Stomach smooth muscle (tissue), 2 donors: Measurements from ENCODE around the gene TPCN2.
A peak's percentile ranks its signal among the peaks of the same experiment; 100 is the strongest.
"Not testable (repeated sequence)": the region's sequence is repeated elsewhere in the genome, so short reads cannot be mapped to it uniquely, and the experiment has no call there.

Source experiments
- H3K27ac ChIP-seq: one replicate; pipeline ENCODE4 v1.7.0; 2013; ENCODE audit warnings: mild to moderate bottlenecking, low read length, inconsistent platforms
- H3K27me3 ChIP-seq, 2 donors: one replicate each; pipeline ENCODE4 v1.7.0; 2013; ENCODE audit warnings: low read length in 2 of 2; ENCODE audit not compliant: insufficient read depth in 2 of 2, control insufficient read depth in 1 of 2
- H3K36me3 ChIP-seq, 2 donors: one replicate each; pipeline ENCODE4 v1.7.0; 2013; ENCODE audit warnings: low read length in 2 of 2; ENCODE audit not compliant: control insufficient read depth in 2 of 2, insufficient read depth in 2 of 2
- H3K4me1 ChIP-seq: one replicate; pipeline ENCODE4 v1.7.0; 2013; ENCODE audit warnings: low read length; ENCODE audit not compliant: control insufficient read depth, insufficient read depth
- H3K4me3 ChIP-seq, 2 donors: one replicate each; pipeline ENCODE4 v1.7.0; 2013; ENCODE audit warnings: low read length in 2 of 2
- H3K9ac ChIP-seq, 2 donors: one replicate each; pipeline ENCODE4 v1.7.0; 2013; ENCODE audit warnings: low read length in 2 of 2, mild to moderate bottlenecking in 1 of 2
- H3K9me3 ChIP-seq, 2 donors: one replicate each; pipeline ENCODE4 v1.7.0; 2013; ENCODE audit warnings: low read length in 2 of 2; ENCODE audit not compliant: control insufficient read depth in 2 of 2
- donor health status: healthy.
- donor health status: Pancreatic carcinoma.

Gene TPCN2

DNA sequence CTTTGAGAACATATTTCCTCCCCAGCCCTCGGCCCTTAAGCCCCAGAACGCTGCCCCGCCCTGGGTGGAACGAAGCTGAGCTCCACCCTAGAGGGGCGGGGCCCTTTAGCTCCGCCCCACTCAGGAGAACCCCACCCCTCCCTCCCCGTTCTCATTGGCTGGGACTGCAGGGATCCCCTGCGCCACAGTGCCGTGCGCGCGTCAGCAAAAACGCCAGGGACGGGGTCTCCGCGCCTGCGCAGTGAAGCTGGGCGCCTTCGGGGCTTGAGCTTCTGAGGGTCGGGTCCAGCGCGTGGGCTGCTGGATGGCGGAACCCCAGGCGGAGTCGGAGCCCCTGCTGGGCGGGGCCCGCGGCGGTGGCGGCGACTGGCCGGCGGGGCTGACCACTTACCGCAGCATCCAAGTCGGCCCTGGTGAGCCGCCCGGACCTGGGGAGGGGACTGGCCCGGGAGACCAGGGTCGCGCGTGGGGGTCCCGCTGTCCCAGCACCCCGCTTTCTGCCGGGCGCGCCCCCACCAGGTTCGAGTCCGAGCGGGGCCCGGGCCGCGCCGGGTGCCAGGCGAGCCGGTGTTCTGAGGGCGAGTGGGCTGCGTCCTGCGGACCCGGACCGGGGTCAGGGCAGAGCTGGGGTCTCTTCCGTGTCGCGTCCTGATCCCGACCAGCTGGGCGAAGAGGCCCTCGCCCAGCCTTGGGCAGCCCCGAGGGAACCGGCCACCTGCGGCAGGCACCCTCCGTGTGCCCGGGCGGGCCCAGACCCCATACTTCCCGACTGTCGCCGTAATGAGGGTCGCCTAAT, at the start of gene TPCN2:
TSS of gene TPCN2 (plus strand) at position 239 of the 796 bp plus-strand sequence. CDS start at position 305, 66 bp downstream.
- Histone ChIP-seq H3K27ac (peak within 1 kb of the TSS; percentile 97), H3K4me3 (peak within 1 kb of the TSS; percentile 90), H3K9me3 (no peaks in the 10 kb centered on the region), H3K9ac (peak within 1 kb of the TSS; percentile 94 to 97), H3K4me1 (peaks cover 62% of the 10 kb centered on the region), H3K36me3 (no peaks in the 10 kb centered on the region), H3K27me3 (no peaks in the 10 kb centered on the region)

GRCh38 chr11:68999093-68999747, 49.5 kb upstream of the TPCN2 start:
- peaks cover 12 to 14% of the 10 kb centered on the region in 2 donors for H3K36me3 ChIP-seq
- H3K4me3 ChIP-seq: no peak overlapping the region
- peak overlapping the region; percentile 99 for H3K27ac ChIP-seq
- H3K4me1 ChIP-seq: peaks cover 68% of the 10 kb centered on the region
- no peaks in the 10 kb centered on the region for H3K27me3 ChIP-seq
- H3K9ac ChIP-seq: peak overlapping the region; percentile 29 to 76
- no peaks in the 10 kb centered on the region for H3K9me3 ChIP-seq

GRCh38 chr11:68999748-69000355, 48.9 kb upstream of the TPCN2 start:
- peak overlapping the region; percentile 99 for H3K27ac ChIP-seq
- H3K4me1 ChIP-seq: peaks cover 75% of the 10 kb centered on the region
- not testable (repeated sequence) for H3K27me3 ChIP-seq, H3K9me3 ChIP-seq
- peak overlapping the region in 1 of 2 donors; percentile 29 for H3K4me3 ChIP-seq
- H3K36me3 ChIP-seq: peaks cover 18 to 20% of the 10 kb centered on the region in 2 donors
- peak overlapping the region; percentile 55 to 76 for H3K9ac ChIP-seq

- H3K4me3 ChIP-seq: peak overlapping the region in 1 of 2 donors; percentile 22
- H3K9ac ChIP-seq: peak overlapping the region; percentile 55 to 76
- no peaks in the 10 kb centered on the region for H3K27me3 ChIP-seq
- H3K9me3 ChIP-seq: no peaks in the 10 kb centered on the region
- peaks cover 80% of the 10 kb centered on the region for H3K4me1 ChIP-seq
- peak overlapping the region; percentile 99 for H3K27ac ChIP-seq
- H3K36me3 ChIP-seq: peaks cover 23 to 25% of the 10 kb centered on the region in 2 donors
Observed at GRCh38 chr11:69000391-69000790, 48.3 kb upstream of the TPCN2 start.

- Histone ChIP-seq H3K36me3 (peaks cover 26 to 29% of the 10 kb centered on the region in 2 donors), H3K9me3 (no peaks in the 10 kb centered on the region), H3K4me3 (peak overlapping the region in 1 of 2 donors; percentile 40), H3K27ac (peak overlapping the region; percentile 99), H3K4me1 (peaks cover 84% of the 10 kb centered on the region), H3K27me3 (no peaks in the 10 kb centered on the region), H3K9ac (peak overlapping the region; percentile 58 to 62)
Observed at GRCh38 chr11:69000831-69001242, 47.9 kb upstream of the TPCN2 start.

DNA sequence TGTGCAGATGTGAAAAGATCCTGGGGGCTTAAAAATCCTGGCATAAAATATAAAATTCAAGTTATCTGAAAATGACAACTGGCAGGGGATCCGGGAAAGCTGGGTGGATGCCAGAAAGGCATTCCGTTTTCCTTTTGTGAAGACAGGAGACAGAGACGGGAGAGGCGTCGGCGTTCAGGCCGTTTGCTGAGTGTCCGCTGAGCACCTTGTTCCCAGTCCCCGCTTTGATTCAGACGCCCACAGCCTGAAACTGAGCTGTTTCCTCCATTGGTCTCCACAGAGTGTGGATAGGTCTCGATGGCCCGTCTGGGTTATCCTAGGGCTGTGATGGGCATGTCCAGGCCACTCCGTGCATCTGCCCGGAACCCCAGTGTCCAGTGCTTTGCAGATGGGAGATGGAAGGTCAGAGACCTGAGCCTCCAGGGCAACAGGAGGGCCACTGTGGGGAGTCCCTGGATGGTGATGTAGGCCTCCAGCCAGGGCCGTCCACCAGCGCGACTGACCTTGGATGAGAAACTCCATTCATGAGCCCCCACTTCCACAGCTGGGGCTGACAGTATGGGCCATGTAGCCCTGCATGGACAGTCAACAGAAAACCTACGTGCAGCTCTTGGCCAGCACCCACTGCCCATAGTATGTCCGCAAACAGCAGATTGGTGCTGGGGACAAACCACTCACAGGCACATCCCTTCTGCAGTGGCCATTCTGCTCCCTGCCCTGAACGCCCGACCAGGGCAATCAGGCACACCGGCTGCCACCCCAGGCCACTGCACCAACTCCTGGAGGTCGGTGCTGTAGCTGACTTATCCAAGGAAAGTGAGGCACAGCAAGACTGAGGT, 47.3 kb upstream of the TPCN2 start:
- Histone ChIP-seq H3K4me1 (peaks cover 91% of the 10 kb centered on the region), H3K9ac (peak overlapping the region; percentile 58 to 62), H3K27ac (peak overlapping the region; percentile 99), H3K27me3 (no peaks in the 10 kb centered on the region), H3K36me3 (peaks cover 28 to 29% of the 10 kb centered on the region in 2 donors), H3K4me3 (peak overlapping the region; percentile 30 to 40), H3K9me3 (no peaks in the 10 kb centered on the region)

DNA sequence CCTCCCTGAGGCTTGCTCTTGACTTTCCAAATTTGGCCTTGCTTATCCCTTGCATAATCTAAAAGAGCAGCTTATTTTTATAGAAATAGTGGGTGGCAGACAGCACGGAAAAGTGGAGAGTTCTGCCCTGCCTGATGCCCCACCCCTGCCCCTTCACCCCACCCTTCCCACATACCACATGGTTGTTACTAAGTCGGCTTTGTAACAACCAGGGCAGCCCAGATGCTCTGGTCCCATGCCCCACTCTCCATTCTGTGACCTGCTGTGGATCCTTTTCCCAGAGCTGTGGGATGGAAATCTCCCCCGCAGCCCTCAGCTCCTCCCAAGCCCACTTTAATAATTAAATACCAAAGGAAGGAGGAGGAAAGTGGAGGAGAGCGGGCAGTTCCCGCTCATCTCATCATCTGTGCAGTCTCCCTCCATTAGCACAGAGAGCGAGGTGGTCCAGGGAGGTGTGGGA, 46.6 kb upstream of the TPCN2 start:
- peaks cover 32 to 34% of the 10 kb centered on the region in 2 donors for H3K36me3 ChIP-seq
- H3K4me1 ChIP-seq: peaks cover 97% of the 10 kb centered on the region
- no peaks in the 10 kb centered on the region for H3K27me3 ChIP-seq
- peak overlapping the region; percentile 99 for H3K27ac ChIP-seq
- H3K4me3 ChIP-seq: peak overlapping the region in 1 of 2 donors; percentile 22
- no peaks in the 10 kb centered on the region for H3K9me3 ChIP-seq
- peak overlapping the region; percentile 62 to 64 for H3K9ac ChIP-seq

DNA sequence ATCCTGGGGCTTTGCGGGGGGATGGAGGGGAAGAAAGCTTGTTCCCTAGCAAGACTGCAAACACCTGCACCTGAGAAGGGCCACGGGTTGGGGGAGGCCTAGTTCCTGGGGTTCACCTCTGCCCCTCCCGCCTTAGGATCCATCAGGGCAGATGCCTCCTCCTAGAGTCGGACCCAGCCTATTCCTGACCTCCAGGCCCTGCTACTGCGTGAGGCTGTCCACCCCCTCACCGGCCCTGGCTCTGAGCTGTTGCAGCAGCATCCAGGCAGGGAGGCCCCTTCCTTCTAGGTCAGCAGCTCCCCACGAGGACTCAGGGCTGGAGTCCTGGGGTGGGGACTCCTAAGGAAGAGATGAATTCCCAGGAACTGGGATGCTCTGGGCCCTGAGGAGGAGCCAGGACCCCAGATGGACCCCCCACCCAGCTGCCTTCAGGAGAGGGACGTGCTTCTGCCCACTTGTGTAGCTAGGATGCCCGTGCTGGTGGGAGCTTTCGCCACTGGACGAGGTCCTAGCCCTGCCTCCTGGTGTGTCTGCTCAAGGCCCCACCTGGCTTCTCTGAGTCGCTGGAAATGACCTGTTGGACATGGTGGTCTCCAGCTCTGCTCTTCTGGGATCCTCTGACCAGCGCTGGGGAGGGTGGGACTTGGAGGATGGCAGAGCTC, 46.0 kb upstream of the TPCN2 start:
- Histone ChIP-seq H3K9me3 (no peaks in the 10 kb centered on the region), H3K4me1 (peaks cover 97% of the 10 kb centered on the region), H3K27me3 (no peaks in the 10 kb centered on the region), H3K9ac (peak overlapping the region; percentile 27 to 64), H3K27ac (peak overlapping the region; percentile 99), H3K4me3 (peak overlapping the region in 1 of 2 donors; percentile 22), H3K36me3 (peaks cover 34 to 38% of the 10 kb centered on the region in 2 donors)

GRCh38 chr11:69003301-69003865, 45.3 kb upstream of the TPCN2 start:
- H3K27me3 ChIP-seq: no peaks in the 10 kb centered on the region
- peaks cover 36 to 44% of the 10 kb centered on the region in 2 donors for H3K36me3 ChIP-seq
- H3K4me1 ChIP-seq: peaks cover 97% of the 10 kb centered on the region
- H3K9ac ChIP-seq: peak overlapping the region; percentile 21 to 27
- peak overlapping the region; percentile 99 for H3K27ac ChIP-seq
- no peaks in the 10 kb centered on the region for H3K9me3 ChIP-seq
- H3K4me3 ChIP-seq: no peak overlapping the region
